IPS DF 4.7 (cell line): ENCODE data around the gene SULT1A1.
"Not testable (repeated sequence)": the region's sequence is repeated elsewhere in the genome, so short reads cannot be mapped to it uniquely, and the experiment has no call there.

Experiments
- DNase-seq: peaks from one replicate; pipeline ENCODE4 v3.0.0-alpha.2; 2013; ENCODE audit warnings: low spot score; ENCODE audit errors: extremely low read depth

Gene SULT1A1

DNA sequence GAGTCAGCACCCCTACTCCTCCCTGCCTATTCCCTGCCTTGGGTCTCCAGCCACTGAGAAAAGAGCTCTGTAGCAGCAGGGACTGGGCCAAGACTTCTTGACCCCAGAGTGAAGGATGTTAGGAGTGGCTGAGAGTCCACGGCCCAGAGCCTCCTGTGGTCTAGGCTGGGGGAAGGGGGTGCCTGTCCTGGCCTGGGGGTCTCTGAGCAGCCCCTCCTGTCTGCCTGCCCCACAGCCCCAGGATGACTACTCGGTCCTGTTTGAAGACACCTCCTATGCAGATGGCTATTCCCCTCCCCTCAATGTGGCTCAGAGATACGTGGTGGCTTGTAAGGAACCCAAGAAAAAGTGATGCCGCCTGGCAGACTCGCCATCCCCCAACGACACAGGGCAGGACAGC lies 18.5 kb downstream of the SULT1A1 start:
- DNase-seq, result no peak

DNA sequence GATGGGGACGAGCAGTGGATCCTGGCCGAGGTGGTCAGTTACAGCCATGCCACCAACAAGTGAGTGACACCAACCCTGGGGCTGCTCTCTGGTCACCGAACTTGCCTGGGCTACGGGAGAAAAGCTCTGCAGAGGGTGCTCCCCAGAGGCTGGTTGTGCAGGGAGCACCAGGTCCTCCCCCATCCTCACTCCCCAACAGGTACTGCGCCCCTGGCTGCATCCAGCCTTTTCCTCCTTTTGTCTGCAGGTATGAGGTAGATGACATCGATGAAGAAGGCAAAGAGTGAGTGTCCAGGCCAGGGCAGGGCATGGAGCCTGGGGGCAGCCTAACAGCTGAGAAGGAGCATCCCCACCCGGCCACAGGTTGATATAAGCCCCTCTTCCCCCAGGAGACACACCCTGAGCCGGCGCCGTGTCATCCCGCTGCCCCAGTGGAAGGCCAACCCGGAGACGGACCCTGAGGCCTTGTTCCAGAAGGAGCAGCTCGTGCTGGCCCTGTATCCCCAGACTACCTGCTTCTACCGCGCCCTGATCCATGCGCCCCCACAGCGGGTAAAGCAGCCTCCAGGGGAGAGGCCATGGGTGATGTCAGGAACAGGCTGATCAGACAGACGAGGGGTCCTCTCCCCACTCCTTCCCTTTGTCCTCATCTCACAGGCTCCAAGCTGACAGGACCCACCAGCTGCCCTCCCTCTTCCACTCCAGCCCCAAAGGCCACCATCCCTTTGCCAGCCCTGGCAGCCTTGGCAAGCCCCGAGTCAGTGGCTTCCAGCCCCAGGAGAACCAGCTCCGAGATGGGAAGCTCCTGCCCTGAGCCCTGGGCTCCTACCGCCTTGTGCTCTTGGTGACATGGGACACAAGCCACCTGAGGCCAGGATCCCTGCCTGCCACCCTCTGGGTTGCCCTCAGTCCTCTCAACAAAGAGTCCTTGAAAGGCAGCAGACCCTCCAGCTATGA lies 19.2 kb downstream of the SULT1A1 start:
- DNase-seq, result no peak

DNA sequence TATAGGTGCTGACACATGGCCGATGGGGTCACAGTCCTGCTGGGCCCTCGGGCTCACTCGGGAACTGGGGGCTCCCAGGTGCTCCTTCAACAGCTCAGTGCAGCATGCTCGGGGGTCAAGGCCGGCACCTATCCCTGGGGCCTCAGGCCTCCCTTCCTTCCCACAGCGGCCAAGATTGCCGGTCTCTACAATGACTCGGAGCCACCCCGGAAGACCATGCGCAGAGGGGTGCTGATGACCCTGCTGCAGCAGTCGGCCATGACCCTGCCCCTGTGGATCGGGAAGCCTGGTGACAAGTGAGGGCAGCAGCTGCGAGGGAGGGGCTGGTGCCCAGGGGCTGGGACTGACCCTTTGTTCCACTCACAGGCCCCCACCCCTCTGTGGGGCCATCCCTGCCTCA lies 19.9 kb downstream of the SULT1A1 start:
- DNase-seq, result no peak

GRCh38 chr16:28589069-28589468 lies 20.8 kb downstream of the SULT1A1 start:
- no peak for DNase-seq

DNA sequence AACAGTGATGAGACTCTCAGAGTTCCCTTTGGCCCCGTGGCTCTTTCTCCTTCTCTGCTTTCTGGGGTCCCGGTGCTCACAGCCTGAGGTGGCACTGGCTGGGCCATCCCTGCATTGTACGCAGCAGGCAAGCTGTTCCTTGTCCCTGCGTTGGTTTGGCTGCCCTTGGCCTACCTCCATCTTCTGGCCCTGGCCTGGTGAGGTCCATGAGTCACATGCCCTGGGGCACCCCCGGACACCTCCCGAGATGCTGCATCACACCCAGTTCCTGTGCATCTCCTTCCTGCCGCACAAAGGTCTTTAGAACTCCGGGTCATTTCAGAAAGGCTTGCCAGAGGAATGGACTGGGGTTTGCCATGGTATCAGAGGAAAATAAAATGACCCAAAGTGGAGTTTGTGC lies 22.5 kb downstream of the SULT1A1 start:
- no peak for DNase-seq

DNA sequence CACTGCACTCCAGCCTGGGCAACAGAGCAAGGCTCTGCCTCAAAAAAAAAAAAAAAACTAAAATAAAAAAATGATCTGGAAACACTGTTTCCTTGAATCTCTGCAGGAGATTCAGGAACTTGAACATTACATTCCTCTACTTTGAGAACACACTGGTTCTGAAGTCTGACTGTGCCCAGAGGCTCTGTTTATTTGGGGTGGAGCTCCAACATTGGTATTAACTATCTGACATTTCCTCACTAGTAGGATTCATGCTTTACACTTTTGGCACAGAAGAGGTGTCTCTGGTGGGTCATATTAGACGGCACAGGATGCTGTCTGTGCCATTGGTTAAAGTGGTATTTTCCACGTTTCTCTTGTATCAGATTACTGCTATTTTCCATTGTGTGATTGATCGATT lies 23.4 kb downstream of the SULT1A1 start:
- no peak for DNase-seq

DNA sequence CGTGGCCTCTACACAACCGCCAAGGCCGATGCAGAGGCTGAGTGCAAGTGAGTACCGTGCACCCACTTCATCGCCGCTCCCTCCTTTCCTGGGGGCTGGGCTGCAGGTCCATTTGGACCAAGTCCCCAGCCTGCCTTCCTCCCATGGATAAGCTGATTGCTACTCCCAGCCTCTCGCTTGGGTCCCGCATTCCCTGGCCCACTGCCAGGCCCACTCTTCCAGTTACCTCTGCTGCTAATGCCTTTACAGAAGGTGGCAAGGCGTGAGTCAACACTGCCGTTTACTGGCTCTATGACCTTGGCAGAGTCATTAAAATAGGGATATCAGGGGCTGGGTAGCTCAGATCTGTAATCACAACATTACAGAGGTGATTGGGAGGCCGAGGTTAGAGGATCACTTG lies 24.2 kb downstream of the SULT1A1 start:
- DNase-seq, result no peak

GRCh38 chr16:28580726-28581315 lies 29.0 kb downstream of the SULT1A1 start:
- DNase-seq, result no peak

DNA sequence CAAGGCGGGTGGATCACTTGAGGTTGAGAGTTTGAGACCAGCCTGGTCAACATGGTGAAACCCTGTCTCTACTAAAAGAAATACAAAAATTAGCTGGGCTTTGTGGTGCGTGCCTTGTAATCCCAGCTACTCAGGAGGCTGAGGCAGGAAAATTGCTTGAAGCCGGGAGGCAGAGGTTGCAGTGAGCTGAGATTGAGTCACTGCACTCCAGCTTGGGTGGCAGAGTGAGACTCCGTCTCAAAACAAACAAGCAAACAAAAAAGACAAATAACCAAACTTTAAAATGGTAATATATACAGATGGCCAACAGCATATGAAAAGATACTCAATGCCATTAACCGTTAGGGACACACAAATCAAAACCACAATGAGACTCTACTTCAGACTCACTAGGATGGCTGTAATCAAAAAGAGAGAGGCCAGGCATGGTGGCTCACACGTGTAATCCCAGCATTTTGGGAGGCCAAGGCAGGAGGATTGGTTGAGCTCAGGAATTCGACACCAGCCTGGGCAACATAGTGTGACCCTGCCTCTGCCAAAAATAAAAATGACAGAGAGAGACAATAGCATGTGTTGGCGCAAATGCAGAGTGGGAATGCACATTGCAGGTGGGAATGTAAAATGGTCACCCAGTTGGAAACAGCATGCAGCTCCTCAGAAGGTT lies 34.3 kb downstream of the SULT1A1 start:
- no peak for DNase-seq

GRCh38 chr16:28574925-28575324 lies 34.9 kb downstream of the SULT1A1 start:
- no peak for DNase-seq

GRCh38 chr16:28573738-28574718 lies 35.8 kb downstream of the SULT1A1 start:
- no peak for DNase-seq

GRCh38 chr16:28572696-28573510 lies 36.9 kb downstream of the SULT1A1 start:
- no peak for DNase-seq

DNA sequence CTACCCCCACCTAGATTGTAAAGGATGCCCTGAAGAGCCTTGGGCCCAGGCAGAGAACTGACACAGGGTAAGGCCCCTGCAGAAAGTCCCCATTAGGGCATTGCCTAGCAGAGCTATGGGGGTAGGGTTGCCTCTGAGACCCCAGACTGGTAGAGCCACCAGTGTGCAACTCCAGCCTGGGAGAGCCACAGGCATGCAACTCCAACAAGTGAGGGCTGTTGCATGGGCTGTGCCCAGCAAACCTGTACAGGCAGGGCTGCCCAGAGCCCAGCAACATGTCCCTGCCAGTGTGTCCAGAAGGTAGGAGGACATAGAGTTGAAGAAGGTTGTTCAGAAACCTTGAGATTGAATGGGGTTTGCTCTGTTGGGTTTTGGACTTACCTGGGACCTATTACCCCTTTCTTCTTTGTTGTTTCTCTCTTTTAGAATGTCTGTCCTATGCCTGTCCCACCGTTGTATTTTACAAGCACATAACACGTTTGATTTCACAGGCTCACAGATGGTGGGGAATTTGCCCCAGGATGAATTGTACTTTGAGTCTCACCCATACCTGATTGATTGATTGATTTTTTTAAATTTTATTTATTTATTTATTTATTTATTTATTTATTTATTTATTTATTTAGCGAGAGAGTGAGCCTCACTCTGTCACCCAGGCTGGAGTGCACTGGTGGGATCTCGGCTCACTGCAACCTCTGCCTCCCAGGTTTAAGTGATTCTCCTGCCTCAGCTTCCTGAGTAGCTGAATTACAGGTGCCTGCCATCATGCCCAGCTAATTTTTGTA lies 39.7 kb downstream of the SULT1A1 start:
- DNase-seq, result no peak

- no peak for DNase-seq
Observed at GRCh38 chr16:28569021-28569420, 40.8 kb downstream of the SULT1A1 start.

DNA sequence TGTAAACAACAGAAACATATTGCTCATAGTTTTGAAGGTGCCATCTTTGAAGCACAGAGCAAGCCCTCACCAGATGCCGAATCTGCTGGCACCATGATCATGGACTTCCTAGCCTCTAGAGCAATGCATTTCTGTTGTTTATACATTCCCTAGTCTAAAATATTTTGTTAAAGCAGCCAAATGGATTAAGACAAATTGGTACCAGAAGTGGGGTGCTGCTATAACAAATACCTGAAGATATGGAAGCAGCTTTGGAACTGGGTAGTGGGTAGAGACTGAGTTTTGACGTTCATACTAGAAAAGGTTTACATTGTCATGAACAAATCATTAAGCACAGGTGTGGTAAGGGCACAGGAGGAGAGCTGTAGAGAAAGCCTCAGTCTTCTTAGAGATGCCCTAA lies 42.6 kb downstream of the SULT1A1 start:
- DNase-seq, result no peak

GRCh38 chr16:28566233-28566925 lies 43.5 kb downstream of the SULT1A1 start:
- DNase-seq, result not testable (repeated sequence)

- no peak for DNase-seq
Observed at GRCh38 chr16:28563218-28563617, 46.6 kb downstream of the SULT1A1 start.

DNA sequence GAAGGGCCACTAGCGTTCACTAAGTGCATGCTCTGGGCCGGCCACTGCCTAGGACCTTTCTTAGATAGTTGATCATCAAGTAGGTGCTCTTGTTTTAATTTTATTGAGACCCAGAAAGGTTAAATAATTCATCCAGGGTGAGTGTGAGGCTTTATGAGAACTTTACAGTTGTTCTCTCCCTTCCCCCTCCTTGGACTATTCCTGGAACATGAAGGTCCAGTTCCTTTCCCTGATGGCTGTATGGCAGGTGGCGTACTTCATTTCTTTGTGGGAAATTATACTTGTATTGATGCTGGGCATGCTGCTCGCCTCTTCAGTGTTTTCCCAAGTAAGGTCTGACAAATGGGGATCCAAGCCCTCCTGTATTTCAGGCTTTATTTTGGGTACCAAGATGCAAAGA lies 47.6 kb downstream of the SULT1A1 start:
- DNase-seq, result no peak
